ENCODE measurements around the gene SURF4. TPM values are rescaled to one million over a fixed set of nuclear protein-coding genes. Genes with fewer than 3 reads are reported as not detected.
A peak's percentile ranks its signal among the peaks of the same experiment; 100 is the strongest.

The SURF4 gene
- total and polyA plus RNA-seq, 8 donors, result 26.4 to 200 (median 132) TPM

- peaks cover 0 to 17% (median 0%) of the 10 kb centered on the region in 3 donors for H3K27me3 ChIP-seq
- H3K4me1 ChIP-seq, result peaks cover 7 to 16% (median 11%) of the 10 kb centered on the region in 4 donors
- 78 to 91% (median 86%) methylated on average over 10 to 13 of the region's 13 CpGs for WGBS, 5 donors
- H3K36me3 ChIP-seq, result no peaks in the 10 kb centered on the region
- no peak for TF ChIP-seq POLR2A (IDR thresholded peaks at IDR 0.05)
- TF ChIP-seq, protein P1, sequence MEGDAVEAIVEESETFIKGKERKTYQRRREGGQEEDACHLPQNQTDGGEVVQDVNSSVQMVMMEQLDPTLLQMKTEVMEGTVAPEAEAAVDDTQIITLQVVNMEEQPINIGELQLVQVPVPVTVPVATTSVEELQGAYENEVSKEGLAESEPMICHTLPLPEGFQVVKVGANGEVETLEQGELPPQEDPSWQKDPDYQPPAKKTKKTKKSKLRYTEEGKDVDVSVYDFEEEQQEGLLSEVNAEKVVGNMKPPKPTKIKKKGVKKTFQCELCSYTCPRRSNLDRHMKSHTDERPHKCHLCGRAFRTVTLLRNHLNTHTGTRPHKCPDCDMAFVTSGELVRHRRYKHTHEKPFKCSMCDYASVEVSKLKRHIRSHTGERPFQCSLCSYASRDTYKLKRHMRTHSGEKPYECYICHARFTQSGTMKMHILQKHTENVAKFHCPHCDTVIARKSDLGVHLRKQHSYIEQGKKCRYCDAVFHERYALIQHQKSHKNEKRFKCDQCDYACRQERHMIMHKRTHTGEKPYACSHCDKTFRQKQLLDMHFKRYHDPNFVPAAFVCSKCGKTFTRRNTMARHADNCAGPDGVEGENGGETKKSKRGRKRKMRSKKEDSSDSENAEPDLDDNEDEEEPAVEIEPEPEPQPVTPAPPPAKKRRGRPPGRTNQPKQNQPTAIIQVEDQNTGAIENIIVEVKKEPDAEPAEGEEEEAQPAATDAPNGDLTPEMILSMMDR (IDR thresholded peaks at IDR 0.05), result no peak
- TF ChIP-seq POLR2AphosphoS5 (IDR thresholded peaks at IDR 0.05), result no peak
- no peak for TF ChIP-seq EP300 (IDR thresholded peaks at IDR 0.05)
- intact Hi-C loops (cut with DNase I; ENCODE audit: low total_unique reads), result no loop called here
- DNase-seq, result no peak
- no peak overlapping the region for H3K27ac ChIP-seq
- no peak overlapping the region for H3K4me3 ChIP-seq
- H3K9me3 ChIP-seq, result no peaks in the 10 kb centered on the region
Observed at GRCh38 chr9:133386338-133386737, 10.5 kb upstream of the SURF4 start.

DNA sequence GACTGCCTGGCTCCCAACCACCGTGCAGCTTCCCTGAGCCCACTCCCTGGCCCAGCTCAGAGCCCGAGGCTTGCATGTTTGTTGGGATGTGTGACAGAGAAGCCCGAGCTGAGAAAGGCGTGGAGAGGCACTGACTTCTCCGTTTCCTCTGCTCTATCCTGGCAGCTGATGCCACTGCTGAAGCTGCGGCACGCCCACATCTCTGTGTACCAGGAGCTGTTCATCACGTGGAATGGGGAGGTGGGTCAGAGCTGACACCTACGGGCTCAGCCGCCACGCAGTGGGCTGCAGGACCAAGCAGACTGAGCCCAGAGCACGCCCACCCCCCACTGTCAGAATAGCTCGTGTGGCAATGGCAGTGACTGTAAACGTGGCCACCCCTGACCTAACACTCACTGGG is 9.6 kb upstream of the SURF4 start:
- TF ChIP-seq EP300 (IDR thresholded peaks at IDR 0.05) (no peak), POLR2A (IDR thresholded peaks at IDR 0.05) (no peak), POLR2AphosphoS5 (IDR thresholded peaks at IDR 0.05) (no peak)
- TF ChIP-seq, protein P1 (IDR thresholded peaks at IDR 0.05), result no peak
- Histone ChIP-seq H3K4me1 (peaks cover 7 to 16% (median 11%) of the 10 kb centered on the region in 4 donors), H3K27me3 (peaks cover 0 to 11% (median 0%) of the 10 kb centered on the region in 3 donors), H3K36me3 (no peaks in the 10 kb centered on the region), H3K27ac (peak overlapping the region in 3 of 5 donors; percentile 22 to 46 (median 44)), H3K9me3 (no peaks in the 10 kb centered on the region), H3K4me3 (no peak overlapping the region)
- 52 to 76% (median 69%) methylated on average over 6 to 14 of the region's 14 CpGs for WGBS, 5 donors
- intact Hi-C loops (cut with DNase I; ENCODE audit: low total_unique reads), result no loop called here
- DNase-seq, result no peak

GRCh38 chr9:133384736-133385321 is 9.0 kb upstream of the SURF4 start:
- WGBS, 5 donors, result 21 to 70% (median 54%) methylated on average over 16 to 17 of the region's 17 CpGs
- Histone ChIP-seq H3K36me3 (no peaks in the 10 kb centered on the region), H3K27me3 (peaks cover 0 to 7% (median 0%) of the 10 kb centered on the region in 3 donors), H3K4me1 (peaks cover 7 to 16% (median 11%) of the 10 kb centered on the region in 4 donors), H3K27ac (peak overlapping the region in 3 of 5 donors; percentile 22 to 46 (median 44)), H3K9me3 (no peaks in the 10 kb centered on the region), H3K4me3 (no peak overlapping the region)
- peak; percentile 66 to 71 for DNase-seq
- peak in 1 of 3 donors; percentile 48 for TF ChIP-seq POLR2AphosphoS5 (IDR thresholded peaks at IDR 0.05)
- TF ChIP-seq, protein P1 (IDR thresholded peaks at IDR 0.05), result no peak
- intact Hi-C loops (cut with DNase I; ENCODE audit: low total_unique reads), result no loop called here

- no peak for TF ChIP-seq EP300 (IDR thresholded peaks at IDR 0.05)
- TF ChIP-seq POLR2A (IDR thresholded peaks at IDR 0.05), result no peak
- TF ChIP-seq, protein P1 (IDR thresholded peaks at IDR 0.05), result no peak
- no peak for TF ChIP-seq POLR2AphosphoS5 (IDR thresholded peaks at IDR 0.05)
- WGBS, 5 donors, result 86 to 97% (median 90%) methylated on average over 3 of the region's 3 CpGs
- Histone ChIP-seq H3K36me3 (no peaks in the 10 kb centered on the region), H3K4me1 (peaks cover 7 to 21% (median 11%) of the 10 kb centered on the region in 4 donors), H3K9me3 (no peaks in the 10 kb centered on the region), H3K4me3 (no peak overlapping the region), H3K27me3 (no peaks in the 10 kb centered on the region), H3K27ac (no peak overlapping the region)
- intact Hi-C loops (cut with DNase I; ENCODE audit: low total_unique reads), result no loop called here
- no peak for DNase-seq
Observed at GRCh38 chr9:133383438-133383837, 7.6 kb upstream of the SURF4 start.
